GM21576 (cell line): ENCODE data around the gene PAX8.
"Not testable (repeated sequence)": the region's sequence is repeated elsewhere in the genome, so short reads cannot be mapped to it uniquely, and the experiment has no call there.

Experiments used
- ATAC-seq: cut with Tn5 transposase; IDR thresholded peaks from one replicate; pipeline ENCODE4 v1.9.1; 2021; ENCODE audit warnings: mild to moderate bottlenecking, moderate library complexity; ENCODE audit not compliant: unreplicated experiment

Gene PAX8

DNA sequence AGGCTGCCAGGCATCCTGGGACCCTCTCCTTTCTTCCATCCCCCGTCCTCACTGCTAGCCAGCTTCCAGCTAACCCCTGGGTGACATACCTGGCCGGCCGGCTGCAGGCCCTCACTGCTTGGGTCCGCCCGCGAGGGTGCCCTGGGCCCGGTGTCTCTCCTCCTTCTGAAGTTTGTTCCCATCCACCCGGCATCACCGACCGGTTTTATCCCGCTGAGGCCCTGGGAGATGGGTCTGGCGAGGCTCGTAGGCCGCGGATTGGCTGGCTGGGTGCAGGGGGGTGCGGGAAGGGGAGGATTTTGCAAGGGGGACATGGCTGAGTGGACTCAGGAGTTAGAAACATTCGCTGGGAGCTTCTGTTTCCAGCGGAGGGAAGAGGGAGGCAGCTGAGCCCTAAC lies at the start of gene PAX8:
TSS of gene PAX8 (minus strand) at position 180 of the 398 bp plus-strand sequence. CDS start 527 bp downstream, outside the sequence.
- ATAC-seq: no peak

GRCh38 chr2:113328043-113328442 lies 49.3 kb upstream of the PAX8 start:
- ATAC-seq: no peak

DNA sequence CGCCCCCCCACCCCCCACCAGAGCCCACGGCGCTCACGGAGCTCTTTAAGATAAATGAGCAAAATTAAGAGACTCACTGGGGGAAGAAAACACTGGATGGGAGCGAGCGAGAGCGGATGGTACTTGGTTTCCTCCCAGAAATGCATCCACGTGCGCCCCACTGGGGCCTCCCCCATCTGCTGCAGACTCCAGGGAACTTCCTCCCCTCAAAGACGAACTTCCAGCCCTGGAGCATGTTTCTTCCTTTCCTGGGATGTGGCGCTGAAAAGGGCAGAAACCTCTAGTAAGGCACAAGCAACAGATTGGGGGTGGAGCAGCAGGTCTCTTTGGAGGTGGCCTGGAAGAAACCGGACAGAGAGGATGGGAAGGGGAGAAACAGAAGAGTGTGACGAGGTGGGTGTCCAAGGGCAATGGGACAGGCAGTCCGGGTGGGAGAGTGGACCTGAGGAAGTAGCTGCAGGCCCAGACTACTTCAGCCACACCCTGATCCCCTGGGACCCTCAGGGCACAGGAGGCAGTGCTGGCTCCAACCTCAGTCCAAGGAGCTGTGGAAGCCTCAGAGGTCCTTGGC lies 46.5 kb upstream of the PAX8 start:
- ATAC-seq: not testable (repeated sequence)

GRCh38 chr2:113324684-113325160 lies 46.0 kb upstream of the PAX8 start:
- no peak for ATAC-seq

DNA sequence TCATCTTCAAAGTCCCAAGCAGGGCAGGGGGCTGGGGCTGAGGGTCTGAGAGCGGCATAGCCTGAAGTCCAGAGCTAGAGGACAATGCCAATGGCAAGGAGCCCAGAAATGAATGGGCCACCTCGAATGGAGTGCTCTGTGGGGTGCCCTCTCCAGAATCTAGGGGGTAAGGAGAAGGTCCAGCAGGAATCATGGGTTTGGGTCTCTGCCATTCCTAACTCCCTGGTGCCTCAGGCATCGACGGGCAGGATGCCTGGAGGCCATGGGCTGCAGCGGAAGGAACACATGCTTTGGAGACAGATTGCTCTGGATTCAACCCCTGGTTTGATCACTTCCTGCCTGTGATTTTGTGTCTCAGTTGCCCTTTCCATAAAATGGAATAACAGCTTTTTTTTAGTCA lies 44.4 kb upstream of the PAX8 start:
- ATAC-seq: not testable (repeated sequence)

- ATAC-seq: not testable (repeated sequence)
Measured at GRCh38 chr2:113320106-113320505, 41.4 kb upstream of the PAX8 start.

DNA sequence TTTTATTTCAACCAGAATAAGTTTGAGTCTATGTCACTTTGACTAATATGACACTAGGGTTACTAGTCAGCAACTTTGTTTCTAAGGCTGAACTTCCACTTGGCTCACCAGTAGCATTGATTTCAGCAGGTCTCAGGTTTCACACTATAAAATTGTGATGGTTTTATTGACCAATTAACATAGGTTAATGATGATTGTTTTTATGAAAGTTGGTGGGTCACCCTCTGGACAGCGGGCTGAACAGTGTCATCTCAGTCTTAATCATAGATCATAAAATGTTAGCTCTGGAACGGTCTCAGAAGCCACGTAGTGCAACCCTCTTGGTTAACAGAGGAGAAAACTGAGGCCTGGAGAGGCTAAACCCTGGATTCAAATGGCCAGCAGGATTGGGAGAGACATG lies 40.2 kb upstream of the PAX8 start:
- ATAC-seq: not testable (repeated sequence)

DNA sequence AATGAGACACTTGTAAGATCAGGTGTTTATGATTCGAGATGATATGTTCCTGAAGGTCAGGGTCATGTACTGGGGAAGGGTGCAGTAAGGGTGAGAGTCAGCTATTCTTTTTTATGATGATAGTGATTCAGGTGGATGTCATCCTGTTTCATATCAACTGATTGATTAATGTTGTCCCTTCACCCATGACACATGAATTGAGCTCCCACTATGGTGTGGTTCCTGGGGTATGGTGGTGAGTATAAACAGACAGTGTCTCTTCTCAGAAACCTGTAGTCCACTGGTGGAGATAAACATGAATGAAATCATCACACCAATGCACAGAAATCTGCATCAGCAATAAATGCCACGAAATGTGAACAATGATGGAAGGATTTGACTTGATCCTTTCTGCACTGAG lies 37.4 kb upstream of the PAX8 start:
- ATAC-seq: no peak

- ATAC-seq: not testable (repeated sequence)
Measured at GRCh38 chr2:113314663-113315062, 35.9 kb upstream of the PAX8 start.

DNA sequence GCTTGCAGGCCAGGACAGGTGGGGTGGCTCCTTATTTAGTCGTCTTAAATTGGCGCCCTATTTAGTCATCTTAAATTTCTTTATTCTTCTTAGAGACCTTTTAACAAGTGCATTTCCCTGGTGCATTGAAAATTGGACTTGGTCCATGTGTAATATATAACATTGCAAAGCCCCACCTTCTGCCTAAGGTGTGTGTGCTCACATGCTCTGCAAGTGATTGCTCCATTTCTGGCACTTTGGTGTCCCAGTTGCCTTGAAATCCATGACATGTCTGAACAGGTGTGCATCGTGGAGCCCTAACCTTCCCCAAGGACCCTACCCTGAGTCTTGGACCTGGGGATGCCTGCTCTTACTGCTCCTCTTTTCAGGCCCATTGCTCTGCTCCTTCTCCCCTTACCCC lies 35.5 kb upstream of the PAX8 start:
- not testable (repeated sequence) for ATAC-seq

GRCh38 chr2:113311781-113312180 lies 33.1 kb upstream of the PAX8 start:
- ATAC-seq: not testable (repeated sequence)

GRCh38 chr2:113311191-113311590 lies 32.5 kb upstream of the PAX8 start:
- ATAC-seq: not testable (repeated sequence)

DNA sequence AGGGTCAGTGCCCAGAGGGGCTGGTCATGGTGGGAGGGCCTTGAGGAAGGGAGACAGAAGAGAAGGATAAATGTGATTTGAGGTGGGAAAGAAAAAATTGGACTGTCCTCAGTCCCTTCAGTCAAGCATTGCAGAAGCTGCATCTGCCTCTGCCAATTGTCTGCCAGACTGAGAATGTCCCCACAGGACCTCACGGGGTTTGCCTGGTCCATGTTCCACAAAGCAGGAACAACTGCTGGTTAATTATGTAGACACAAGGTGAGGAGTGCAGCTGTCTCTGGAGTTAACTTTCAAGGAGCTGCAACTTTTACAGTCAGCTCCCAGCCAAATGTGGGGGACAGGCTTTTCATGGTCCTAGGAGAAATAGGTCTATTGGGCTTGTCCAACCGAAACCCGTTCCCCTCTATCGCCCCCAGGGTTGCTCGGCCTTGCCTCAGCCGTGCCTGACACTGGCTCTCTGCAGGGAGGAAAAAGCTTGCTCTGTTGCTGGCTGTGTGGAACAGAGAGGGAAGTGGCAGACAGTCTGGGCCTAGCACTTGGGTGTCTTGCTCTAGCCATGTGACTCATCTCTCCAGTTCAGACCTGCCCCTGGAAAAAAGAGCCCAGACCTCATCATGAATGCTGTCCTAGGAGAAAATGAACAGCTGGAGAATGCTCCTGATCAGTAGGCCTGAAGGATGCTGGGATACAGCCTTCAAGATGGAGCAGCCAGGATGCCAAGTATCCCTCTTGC lies 31.1 kb upstream of the PAX8 start:
- no peak for ATAC-seq

DNA sequence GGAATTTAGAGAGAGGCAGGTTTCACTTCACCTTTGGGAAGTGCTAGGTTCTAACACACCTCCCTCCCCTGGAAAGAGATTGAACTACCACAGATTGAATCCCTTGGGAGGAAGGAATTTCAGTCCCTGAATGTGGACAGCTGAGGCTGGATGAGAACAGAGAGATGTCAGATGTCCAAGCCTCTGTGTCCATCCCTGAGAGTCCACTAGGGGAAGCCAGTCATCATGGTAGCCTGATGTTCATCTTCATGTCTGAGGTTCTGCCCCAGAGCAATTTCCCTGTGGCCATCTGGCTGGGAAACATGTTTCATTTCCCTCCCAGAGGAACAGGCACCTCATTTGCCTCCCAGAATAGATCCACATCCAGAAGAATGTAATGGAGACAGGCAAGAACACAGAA lies 30.1 kb upstream of the PAX8 start:
- not testable (repeated sequence) for ATAC-seq

GRCh38 chr2:113306207-113306606 lies 27.5 kb upstream of the PAX8 start:
- not testable (repeated sequence) for ATAC-seq

- not testable (repeated sequence) for ATAC-seq
Measured at GRCh38 chr2:113305749-113306148, 27.0 kb upstream of the PAX8 start.

- ATAC-seq: no peak
Measured at GRCh38 chr2:113305146-113305545, 26.4 kb upstream of the PAX8 start.

GRCh38 chr2:113304702-113305101 lies 26.0 kb upstream of the PAX8 start:
- ATAC-seq: no peak

- not testable (repeated sequence) for ATAC-seq
Measured at GRCh38 chr2:113302216-113302980, 23.7 kb upstream of the PAX8 start.

GRCh38 chr2:113300281-113300680 lies 21.6 kb upstream of the PAX8 start:
- no peak for ATAC-seq

- ATAC-seq: no peak
Measured at GRCh38 chr2:113298176-113298575, 19.5 kb upstream of the PAX8 start.

- ATAC-seq: not testable (repeated sequence)
Measured at GRCh38 chr2:113297590-113297989, 18.9 kb upstream of the PAX8 start.
